ENCODE data around the gene NME4.
"Not testable (repeated sequence)": the region's sequence is repeated elsewhere in the genome, so short reads cannot be mapped to it uniquely, and the experiment has no call there.

The NME4 gene

GRCh38 chr16:375927-376816 is 20.8 kb upstream of the NME4 start:
- no peak for DNase-seq

- no peak for DNase-seq
Observed at GRCh38 chr16:376817-377418, 20.1 kb upstream of the NME4 start.

GRCh38 chr16:377419-377951 is 19.5 kb upstream of the NME4 start:
- DNase-seq: no peak

GRCh38 chr16:378113-378820 is 18.7 kb upstream of the NME4 start:
- not testable (repeated sequence) for DNase-seq

GRCh38 chr16:378821-379182 is 18.2 kb upstream of the NME4 start:
- no peak for DNase-seq

- DNase-seq: no peak
Observed at GRCh38 chr16:379183-379960, 17.6 kb upstream of the NME4 start.

- no peak for DNase-seq
Observed at GRCh38 chr16:379961-380761, 16.8 kb upstream of the NME4 start.

- no peak for DNase-seq
Observed at GRCh38 chr16:380762-381011, 16.3 kb upstream of the NME4 start.

- DNase-seq: peak in 5 of 56 donors; percentile 30 to 70 (median 48)
Observed at GRCh38 chr16:381012-381788, 15.8 kb upstream of the NME4 start.

GRCh38 chr16:381789-382717 is 14.9 kb upstream of the NME4 start, which contains the start of gene PGAP6:
Gene PGAP6 (minus strand): TSS chr16:381978. CDS start chr16:381821, 157 bp downstream.
- DNase-seq: peak in 47 of 56 donors; percentile 15 to 84 (median 59)

- DNase-seq: no peak
Observed at GRCh38 chr16:383326-384051, 13.5 kb upstream of the NME4 start.

GRCh38 chr16:386641-387156 is 10.3 kb upstream of the NME4 start:
- DNase-seq: peak in 34 of 56 donors; percentile 4 to 76 (median 36)

GRCh38 chr16:387761-388666 is 9.0 kb upstream of the NME4 start:
- peak in 2 of 56 donors; percentile 15 to 25 for DNase-seq

GRCh38 chr16:389352-389751 is 7.6 kb upstream of the NME4 start:
- no peak for DNase-seq

GRCh38 chr16:391885-392335 is 5.1 kb upstream of the NME4 start:
- DNase-seq: peak in 37 of 56 donors; percentile 1 to 66 (median 34)

- no peak for DNase-seq
Observed at GRCh38 chr16:392450-393030, 4.5 kb upstream of the NME4 start.
